ENCODE measurements around the gene KREMEN2. TPM values are rescaled to one million over a fixed set of nuclear protein-coding genes. Genes with fewer than 3 reads are reported as not detected.

The KREMEN2 gene
- total RNA-seq, 1 donor from 2014 or later = 0.31 TPM

DNA sequence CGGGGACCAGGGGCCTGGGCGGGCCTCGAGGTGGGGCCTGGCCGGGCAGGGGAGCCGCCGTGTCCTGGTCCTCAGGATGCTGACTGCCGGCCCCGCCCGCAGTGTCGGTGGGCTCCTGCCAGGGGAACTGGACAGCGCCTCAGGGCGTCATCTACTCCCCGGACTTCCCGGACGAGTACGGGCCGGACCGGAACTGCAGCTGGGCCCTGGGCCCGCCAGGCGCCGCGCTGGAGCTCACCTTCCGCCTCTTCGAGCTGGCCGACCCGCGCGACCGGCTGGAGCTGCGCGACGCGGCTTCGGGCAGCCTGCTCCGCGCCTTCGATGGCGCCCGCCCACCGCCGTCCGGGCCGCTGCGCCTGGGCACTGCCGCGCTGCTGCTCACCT is 2.7 kb downstream of the KREMEN2 start:
- peaks cover 2% of the 10 kb centered on the region for H3K4me1 Mint-ChIP-seq (ENCODE audit: low read depth)
- no peaks in the 10 kb centered on the region for H3K9me3 Mint-ChIP-seq (ENCODE audit: low read depth)
- H3K27ac Mint-ChIP-seq = no peak overlapping the region
- no peak for TF ChIP-seq CTCF (IDR thresholded peaks at IDR 0.05; ENCODE audit: unreplicated experiment)
- H3K36me3 Mint-ChIP-seq (ENCODE audit: insufficient read depth) = no peaks in the 10 kb centered on the region
- no peak overlapping the region for H3K4me3 Mint-ChIP-seq (ENCODE audit: low read depth)
- no peak for DNase-seq (ENCODE audit: low spot score, unreplicated experiment)
- H3K27me3 Mint-ChIP-seq = peaks cover 35% of the 10 kb centered on the region

DNA sequence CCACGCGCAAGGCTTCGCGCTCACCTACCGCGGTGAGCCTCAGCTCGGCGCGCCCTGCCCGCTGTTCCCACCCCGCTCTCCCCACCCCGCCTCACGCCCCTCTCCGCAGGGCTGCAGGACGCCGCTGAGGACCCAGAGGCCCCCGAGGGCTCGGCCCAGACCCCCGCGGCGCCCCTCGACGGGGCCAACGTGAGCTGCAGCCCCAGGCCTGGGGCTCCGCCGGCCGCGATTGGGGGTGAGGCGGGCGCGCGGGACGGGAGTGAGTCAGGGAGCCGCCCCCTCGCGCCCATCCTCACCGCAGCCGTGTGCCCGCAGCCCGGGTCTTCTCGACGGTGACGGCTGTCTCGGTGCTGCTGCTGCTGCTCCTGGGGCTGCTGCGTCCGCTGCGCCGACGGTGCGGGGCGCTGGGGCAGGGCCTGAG is 3.1 kb downstream of the KREMEN2 start:
- Mint-ChIP-seq H3K27ac (no peak overlapping the region), H3K4me1 (ENCODE audit: low read depth) (peaks cover 2% of the 10 kb centered on the region)
- DNase-seq (ENCODE audit: low spot score, unreplicated experiment) = no peak

GRCh38 chr16:2967721-2968161 is 3.7 kb downstream of the KREMEN2 start:
- no peak for TF ChIP-seq CTCF (IDR thresholded peaks at IDR 0.05; ENCODE audit: unreplicated experiment)
- Mint-ChIP-seq H3K36me3 (ENCODE audit: insufficient read depth) (no peaks in the 10 kb centered on the region), H3K27me3 (peaks cover 32% of the 10 kb centered on the region), H3K4me1 (ENCODE audit: low read depth) (peaks cover 2% of the 10 kb centered on the region), H3K27ac (no peak overlapping the region), H3K9me3 (ENCODE audit: low read depth) (no peaks in the 10 kb centered on the region), H3K4me3 (ENCODE audit: low read depth) (no peak overlapping the region)
- no peak for DNase-seq (ENCODE audit: low spot score, unreplicated experiment)

More for the DNA sequence above, 3.1 kb downstream of the KREMEN2 start:
- Mint-ChIP-seq H3K4me3 (ENCODE audit: low read depth) (no peak overlapping the region), H3K36me3 (ENCODE audit: insufficient read depth) (no peaks in the 10 kb centered on the region), H3K27me3 (peaks cover 35% of the 10 kb centered on the region), H3K9me3 (ENCODE audit: low read depth) (no peaks in the 10 kb centered on the region)
- no peak for TF ChIP-seq CTCF (IDR thresholded peaks at IDR 0.05; ENCODE audit: unreplicated experiment)

- Mint-ChIP-seq H3K27ac (peak overlapping the region; percentile 78), H3K4me1 (ENCODE audit: low read depth) (peaks cover 2% of the 10 kb centered on the region), H3K9me3 (ENCODE audit: low read depth) (no peaks in the 10 kb centered on the region), H3K4me3 (ENCODE audit: low read depth) (peak overlapping the region; percentile 66), H3K36me3 (ENCODE audit: insufficient read depth) (no peaks in the 10 kb centered on the region), H3K27me3 (peaks cover 30% of the 10 kb centered on the region)
- no peak for DNase-seq (ENCODE audit: low spot score, unreplicated experiment)
- TF ChIP-seq CTCF (IDR thresholded peaks at IDR 0.05; ENCODE audit: unreplicated experiment) = no peak
Measured at GRCh38 chr16:2968368-2968737, 4.3 kb downstream of the KREMEN2 start.

GRCh38 chr16:2968738-2969544 is 4.9 kb downstream of the KREMEN2 start, which contains the start of gene PAQR4:
Gene PAQR4 (plus strand): TSS chr16:2969348. CDS start chr16:2969675, 327 bp downstream.
- peak; percentile 78 for DNase-seq (ENCODE audit: low spot score, unreplicated experiment)
- TF ChIP-seq CTCF (IDR thresholded peaks at IDR 0.05; ENCODE audit: unreplicated experiment) = no peak
- H3K9me3 Mint-ChIP-seq (ENCODE audit: low read depth) = no peaks in the 10 kb centered on the region
- H3K27me3 Mint-ChIP-seq = peaks cover 27% of the 10 kb centered on the region
- peak within 1 kb of the TSS; percentile 66 for H3K4me3 Mint-ChIP-seq (ENCODE audit: low read depth)
- H3K4me1 Mint-ChIP-seq (ENCODE audit: low read depth) = peaks cover 2% of the 10 kb centered on the region
- peak within 1 kb of the TSS; percentile 78 for H3K27ac Mint-ChIP-seq
- no peaks in the 10 kb centered on the region for H3K36me3 Mint-ChIP-seq (ENCODE audit: insufficient read depth)

All from progenitor cell of endocrine pancreas (in vitro differentiated cells).